OCI-LY1 (cell line): ENCODE results near the gene ZBTB42.

Experiments used
- EZH2 ChIP-seq: fragments of 200-600 bp; sonication (generic), shearing (Covaris generic); IDR thresholded peaks from 2 replicates; pipeline ENCODE4 v1.8.0; 2017; ENCODE audit warnings: borderline replicate concordance, mixed run types, mild to moderate bottlenecking, antibody characterized with exemption, low read length, moderate library complexity, mixed read lengths
- TF ChIP-seq, protein P1 (sequence below): fragments of 200-600 bp; sonication (generic), shearing (Covaris generic); IDR thresholded peaks from 2 replicates; pipeline ENCODE4 v1.5.1; 2017; ENCODE audit warnings: mild to moderate bottlenecking, antibody characterized with exemption, low read length, moderate library complexity, mixed read lengths

DNA sequence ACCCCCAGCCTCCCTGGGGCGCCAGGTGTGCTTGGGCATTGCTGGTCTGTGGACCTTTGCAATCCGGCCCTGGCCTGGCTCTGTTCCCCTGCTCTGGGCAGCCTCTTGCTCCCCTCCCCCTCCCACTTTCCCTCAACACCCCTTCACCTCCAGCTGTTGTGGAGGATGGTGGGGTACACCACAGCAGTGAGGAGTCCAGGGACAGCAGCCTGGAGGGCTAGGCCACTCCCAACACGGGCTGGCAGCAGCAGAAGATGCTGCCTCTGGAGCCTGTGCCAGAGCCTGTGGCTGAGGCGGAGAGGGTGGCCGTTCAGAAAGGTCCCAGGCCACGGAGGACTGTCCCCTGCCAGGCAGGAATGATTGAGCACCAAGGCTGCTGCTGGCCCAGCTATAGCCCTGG, 7.6 kb downstream of the ZBTB42 start:
- TF ChIP-seq, protein P1, sequence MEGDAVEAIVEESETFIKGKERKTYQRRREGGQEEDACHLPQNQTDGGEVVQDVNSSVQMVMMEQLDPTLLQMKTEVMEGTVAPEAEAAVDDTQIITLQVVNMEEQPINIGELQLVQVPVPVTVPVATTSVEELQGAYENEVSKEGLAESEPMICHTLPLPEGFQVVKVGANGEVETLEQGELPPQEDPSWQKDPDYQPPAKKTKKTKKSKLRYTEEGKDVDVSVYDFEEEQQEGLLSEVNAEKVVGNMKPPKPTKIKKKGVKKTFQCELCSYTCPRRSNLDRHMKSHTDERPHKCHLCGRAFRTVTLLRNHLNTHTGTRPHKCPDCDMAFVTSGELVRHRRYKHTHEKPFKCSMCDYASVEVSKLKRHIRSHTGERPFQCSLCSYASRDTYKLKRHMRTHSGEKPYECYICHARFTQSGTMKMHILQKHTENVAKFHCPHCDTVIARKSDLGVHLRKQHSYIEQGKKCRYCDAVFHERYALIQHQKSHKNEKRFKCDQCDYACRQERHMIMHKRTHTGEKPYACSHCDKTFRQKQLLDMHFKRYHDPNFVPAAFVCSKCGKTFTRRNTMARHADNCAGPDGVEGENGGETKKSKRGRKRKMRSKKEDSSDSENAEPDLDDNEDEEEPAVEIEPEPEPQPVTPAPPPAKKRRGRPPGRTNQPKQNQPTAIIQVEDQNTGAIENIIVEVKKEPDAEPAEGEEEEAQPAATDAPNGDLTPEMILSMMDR, result no peak
- TF ChIP-seq EZH2, result no peak
